HG03575 (cell line): ENCODE data around the gene SLC24A3.

Experiments used
- ATAC-seq: cut with Tn5 transposase; IDR thresholded peaks from one replicate; pipeline ENCODE4 v1.9.1; 2021; ENCODE audit not compliant: unreplicated experiment, insufficient number of reproducible peaks, low FRiP score; ENCODE audit errors: extremely low read depth

The SLC24A3 gene

DNA sequence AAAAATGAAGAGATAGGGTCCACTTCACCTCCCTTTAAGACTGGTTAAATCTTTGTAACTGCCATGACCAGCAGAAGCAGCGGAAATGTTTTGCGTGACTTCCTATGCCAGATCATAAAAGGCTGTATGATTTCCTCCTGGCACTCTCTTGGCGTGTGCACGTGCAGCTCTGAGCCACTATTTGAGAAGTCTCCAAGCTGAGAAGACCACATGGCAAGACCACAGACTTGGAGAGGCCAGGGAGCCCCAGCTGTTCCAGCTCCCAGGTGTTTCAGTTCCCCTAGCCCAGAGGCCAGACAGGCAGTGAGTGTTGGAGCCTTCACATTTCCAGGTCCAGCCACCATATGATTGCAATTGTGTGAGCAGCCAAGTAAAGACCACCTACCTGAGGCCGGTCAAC is 286.3 kb downstream of the SLC24A3 start:
- no peak for ATAC-seq

DNA sequence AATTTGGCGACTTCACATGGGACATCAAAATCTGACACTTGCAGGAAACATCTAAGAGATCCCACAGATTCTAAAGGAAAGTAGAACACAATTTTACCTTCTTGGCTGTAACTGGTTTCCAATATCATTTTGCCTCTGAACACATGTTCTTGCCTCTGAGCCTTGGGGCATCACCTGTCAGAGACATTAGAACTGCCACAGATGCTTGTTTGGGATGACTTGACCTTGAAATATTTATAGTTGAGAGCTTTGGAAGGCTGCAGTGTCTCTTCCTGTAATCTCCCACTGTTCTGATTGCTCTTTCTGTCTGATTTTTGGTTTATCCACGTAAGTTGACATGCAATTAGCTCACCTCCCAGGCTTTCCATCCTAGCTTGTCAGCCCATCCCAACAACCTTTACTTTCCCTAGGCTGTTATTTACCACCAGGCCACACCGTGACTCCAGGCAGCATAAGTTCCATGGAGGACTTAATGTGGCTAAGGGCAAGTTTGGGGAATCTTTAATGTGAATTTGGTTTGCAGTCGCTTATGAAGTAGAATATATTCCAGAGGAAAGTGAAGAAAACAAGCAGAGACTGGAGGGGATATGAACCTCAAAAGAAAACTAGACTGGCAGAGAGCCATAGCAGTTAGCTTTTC is 289.2 kb downstream of the SLC24A3 start:
- ATAC-seq: no peak

DNA sequence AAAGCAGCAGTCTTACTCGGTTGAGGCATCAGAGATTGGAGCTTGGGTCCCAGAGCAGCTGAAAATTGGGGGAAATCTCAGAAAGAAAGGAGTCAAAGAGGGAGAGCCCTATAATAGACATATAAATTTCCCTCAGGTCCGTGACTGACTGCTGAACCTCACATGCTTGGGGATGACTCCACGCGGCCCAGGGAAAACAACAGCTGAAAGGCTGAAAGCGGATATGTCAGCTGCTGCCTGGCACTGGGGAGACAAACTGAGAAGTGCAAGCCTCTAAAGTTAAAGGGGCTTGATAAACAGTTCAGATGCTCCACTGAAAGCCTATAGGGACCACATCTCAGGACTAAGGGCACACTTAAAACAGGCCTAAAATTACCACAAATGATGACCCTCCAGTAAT is 289.7 kb downstream of the SLC24A3 start:
- ATAC-seq: no peak

DNA sequence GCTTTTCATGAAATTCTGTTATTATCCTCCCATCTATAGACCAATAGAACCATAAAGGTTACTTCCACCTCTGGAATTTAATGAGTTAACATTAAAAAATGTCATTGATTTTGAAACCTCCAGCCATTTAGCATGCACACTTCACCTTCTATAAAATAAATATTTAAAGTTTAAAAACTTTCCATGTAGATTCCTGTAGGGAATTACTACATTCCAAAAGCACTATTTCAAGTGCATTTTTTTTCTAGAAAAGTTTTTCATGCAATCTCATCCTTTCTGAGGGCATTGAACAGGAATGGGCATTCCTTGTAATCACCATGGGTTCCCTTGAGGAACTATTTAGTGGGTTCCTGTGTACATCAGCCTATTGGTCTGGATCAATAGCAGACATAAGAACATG is 291.8 kb downstream of the SLC24A3 start:
- ATAC-seq: no peak

DNA sequence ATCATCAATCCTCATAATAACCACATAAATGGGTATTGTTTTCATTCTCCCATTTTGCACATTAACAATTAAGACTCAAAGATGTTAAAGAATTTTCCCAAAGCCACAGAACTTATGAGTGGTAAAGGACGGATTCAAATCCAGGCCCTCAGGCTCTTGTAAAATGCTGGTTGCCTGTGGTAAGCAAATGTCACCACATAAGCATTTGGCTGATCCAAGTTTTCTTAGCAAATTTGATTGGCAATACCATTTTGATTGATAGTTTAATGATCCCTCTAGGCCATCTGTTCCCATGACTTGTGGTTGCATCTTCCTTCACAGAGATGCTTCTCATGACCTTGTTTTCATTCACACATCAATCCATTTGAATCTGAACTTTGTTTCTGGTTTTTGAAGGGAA is 293.6 kb downstream of the SLC24A3 start:
- no peak for ATAC-seq

DNA sequence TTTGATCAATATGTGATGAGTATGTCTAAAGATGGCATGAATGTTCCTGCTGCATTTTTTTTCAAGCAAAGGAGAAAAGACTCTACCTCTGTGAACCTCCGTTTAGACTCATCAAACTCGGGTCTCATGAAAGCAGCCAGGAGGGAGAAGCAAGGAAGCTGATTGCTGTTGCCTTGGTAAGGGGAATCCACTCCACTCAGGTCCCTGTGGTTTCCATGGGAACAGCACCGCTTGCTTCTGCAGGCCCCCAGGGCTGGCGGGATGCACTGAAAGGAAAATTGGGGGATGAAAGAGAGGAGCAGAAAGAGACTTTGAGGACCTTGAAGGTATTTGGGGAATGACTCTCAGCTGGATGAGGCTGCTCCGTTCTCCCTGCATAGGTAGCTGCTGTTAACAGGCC is 296.0 kb downstream of the SLC24A3 start:
- no peak for ATAC-seq

DNA sequence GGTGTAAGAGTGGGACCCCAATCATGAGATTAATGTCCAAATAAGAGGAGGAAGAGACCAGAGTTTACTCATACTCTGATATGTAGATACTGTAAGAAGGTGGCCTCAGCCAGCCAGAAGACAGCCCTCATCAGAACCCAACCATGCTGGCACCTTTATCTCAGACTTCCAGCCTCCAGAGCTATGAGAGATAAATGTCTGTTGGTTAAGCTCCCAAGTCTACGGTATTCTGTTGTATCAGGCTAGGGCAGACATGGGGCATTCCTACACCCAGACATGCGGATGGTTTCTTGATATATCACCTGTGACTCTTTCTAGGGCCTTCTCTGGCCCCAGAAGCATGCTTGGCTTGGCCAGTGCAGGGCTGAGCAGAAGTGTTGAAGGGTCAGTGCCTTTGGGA is 298.2 kb downstream of the SLC24A3 start:
- no peak for ATAC-seq

DNA sequence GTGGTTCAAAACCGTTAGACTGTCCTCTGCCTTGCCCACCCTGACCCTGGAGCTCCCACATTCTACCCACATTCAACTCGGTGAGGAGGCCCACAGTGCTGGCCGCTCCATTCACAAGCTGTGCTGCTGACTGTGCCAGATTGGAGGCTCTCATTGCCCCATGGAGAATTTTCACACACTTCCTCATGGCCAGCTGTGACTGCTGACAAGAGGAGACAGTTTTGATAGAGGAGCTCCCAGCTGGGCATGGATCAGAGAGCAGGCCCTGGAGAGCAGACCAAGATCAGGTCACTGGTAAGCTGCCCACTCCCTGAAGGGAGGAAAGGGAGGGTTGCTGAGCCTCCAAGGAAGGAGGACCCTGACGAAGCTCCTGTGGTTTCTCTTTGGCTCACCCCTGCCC is 299.5 kb downstream of the SLC24A3 start:
- no peak for ATAC-seq

DNA sequence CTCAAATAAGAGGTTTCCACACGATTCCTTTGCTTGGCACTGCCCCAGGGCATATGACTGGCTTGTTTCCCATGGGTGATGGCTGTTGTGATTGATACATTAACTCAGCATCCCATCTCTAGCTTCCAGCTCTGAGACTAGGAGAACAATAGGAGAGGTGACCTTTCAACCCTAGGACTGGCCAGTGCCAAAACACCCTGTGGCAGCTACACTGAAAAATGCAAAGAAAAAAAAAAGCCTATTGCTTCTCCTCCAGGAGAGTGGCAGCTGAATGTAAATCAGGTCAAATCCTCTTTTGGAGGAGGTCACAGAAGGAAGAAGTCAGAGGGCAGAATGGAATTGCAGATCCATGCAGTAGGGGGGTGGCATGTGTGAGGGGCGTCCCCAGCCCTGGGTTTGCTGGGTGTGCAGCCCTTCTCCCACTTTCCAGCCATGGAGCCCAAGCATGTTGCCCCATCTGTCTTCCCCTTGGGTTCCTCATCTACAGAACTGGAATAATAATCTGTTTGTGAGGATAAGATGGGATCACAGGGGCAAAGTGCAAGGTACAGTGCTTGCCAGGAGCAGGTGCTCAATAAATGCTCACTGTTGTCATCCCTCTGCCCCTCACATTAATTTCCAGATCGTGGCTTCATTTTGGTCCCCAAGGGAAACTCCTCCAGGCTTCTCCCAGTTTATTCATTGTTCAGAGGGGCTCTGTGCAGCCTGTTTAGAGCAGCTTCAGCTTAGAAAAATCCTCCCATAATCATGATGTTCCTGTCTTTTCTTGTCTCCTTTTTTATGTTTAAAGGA is 300.6 kb downstream of the SLC24A3 start:
- no peak for ATAC-seq

DNA sequence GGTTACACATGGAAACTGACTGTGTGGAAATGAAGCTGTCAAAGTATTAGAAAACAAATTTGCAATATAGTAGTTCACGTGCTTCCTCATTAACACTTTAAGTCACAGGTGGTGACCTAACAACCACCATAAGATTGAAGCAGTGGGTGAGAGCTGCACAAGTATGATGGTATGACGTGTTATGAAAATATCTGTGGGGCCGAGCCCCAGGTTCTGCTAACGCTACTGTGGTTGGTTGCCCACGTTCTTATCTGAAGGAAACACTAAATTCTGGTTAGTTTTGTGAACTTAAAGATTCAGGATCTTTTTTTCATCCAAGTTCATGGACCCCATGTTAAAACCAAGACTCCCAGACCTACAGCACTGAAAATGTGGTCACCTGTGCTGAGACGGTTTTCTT is 302.6 kb downstream of the SLC24A3 start:
- ATAC-seq: no peak

DNA sequence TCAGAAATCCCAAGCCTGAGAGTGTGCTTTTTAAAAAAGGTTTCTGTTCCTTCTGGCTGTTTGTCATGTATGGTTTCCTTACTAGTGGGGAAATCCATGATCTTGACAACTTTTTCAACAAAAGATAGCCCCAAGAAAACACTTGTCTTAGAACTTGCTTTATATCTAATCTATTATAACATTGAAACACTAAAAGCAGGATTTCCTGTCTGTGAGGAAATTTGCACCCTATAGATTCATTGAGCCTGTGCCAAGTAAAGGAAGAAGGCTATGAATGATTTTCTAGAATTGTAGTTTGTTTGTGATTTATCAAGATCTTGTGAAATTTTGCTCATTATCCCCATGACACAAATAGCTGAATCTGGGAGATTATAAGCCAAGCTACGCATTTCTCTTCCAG is 307.0 kb downstream of the SLC24A3 start:
- ATAC-seq: no peak

DNA sequence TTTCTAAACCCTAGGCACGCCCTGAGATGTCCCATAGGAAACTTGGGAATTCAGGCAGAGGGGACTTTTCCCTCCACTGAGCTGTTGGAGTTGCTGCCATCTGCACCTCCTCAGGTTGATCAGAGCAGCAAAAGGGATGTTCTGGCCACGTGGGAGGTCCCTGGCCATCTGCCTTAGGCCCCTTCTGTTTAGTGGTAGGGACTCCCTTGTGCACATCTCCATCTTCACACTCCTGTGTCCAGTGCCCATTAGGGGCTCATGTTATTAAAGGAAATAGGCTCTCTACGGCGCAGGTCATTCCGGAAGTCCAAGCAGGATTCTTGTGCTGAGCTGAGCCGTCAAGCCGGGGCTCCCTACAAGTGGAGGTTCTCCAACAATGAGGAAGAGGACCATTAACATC is 307.8 kb downstream of the SLC24A3 start:
- ATAC-seq: no peak

DNA sequence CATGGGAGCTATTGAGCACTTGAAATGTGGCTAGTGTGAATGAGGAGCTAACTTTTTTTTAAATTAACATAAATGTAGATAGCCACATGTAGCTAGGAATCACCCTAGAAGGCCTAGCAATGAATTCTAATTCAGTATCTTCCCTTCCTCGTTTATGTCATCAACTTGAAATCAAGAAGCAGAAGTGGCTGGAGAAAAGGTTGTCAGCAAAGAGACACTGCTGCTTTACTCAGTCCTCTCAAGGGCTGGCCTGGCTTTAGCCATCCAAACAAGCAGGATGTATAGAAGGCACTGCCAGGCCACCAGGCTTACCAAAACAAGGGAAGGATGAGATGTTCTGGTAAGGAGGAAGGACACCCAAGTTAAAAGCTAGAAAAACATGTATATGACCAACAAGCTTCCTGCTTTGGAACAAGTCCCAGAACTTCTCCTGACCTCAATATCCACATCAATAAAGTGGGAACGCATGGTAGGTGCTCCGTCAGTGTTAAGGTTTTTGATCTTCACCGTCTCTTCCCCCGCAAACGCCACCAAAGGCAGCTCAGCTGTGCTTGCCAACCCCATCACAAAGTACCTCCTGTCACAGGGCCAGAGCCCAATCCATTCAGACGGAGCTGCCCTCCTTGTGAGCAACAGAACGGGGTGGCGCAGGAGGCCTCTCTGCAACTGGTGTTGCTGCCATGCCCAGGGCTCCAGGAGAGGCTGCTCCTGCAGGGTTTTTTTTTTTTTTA is 309.8 kb downstream of the SLC24A3 start:
- ATAC-seq: no peak

DNA sequence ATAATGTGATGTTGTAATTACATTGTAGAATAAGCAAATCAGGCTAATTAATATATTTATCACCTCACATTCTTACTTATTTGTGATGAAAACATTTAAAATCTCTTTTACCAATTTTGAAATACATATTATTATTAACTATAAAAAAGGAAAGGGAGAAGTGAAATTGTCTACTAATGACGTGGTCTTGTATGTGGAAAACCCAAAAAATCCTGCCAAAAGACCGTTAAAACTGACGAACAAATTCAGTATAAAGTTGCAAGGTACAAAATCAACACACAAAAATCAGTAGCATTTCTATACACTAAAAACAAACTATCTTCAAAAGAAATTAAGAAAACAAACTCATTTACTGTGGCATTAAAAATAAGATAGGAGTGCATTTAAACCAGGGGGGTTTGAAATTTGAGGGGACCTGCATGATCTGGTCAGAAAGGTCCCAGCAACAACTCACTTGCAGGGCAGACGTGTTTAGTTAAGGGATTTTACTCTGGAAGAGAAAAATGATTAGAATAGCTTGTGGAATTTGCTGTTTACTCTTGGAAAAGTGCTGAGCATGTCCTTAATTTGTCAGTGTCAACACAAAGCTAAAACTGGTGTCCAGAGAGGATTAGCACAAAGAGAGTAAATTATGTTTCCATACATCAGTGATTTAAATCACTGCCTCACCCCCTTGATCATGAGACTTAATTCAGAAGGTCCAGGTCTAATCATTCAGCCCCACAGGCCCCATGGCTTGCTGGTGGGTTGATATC is 310.6 kb downstream of the SLC24A3 start:
- ATAC-seq: no peak

DNA sequence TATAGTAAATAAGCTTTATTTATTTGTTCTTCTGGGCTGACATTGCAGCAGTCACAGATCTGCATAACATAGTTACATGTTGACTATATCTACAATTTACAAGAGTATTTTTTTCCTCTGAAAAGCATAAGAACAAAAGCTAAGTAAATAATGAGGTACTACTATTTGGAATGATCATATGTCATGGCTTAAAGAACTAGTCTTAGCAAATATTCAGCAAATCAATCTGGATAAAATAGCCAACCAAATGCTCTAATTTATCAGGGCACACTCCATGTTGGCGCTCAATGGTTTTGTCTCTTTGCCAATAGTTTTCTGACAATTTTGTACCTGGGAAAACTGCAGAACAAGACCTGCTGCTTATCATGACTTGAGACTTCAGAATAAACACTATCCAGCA is 312.2 kb downstream of the SLC24A3 start:
- ATAC-seq: no peak

DNA sequence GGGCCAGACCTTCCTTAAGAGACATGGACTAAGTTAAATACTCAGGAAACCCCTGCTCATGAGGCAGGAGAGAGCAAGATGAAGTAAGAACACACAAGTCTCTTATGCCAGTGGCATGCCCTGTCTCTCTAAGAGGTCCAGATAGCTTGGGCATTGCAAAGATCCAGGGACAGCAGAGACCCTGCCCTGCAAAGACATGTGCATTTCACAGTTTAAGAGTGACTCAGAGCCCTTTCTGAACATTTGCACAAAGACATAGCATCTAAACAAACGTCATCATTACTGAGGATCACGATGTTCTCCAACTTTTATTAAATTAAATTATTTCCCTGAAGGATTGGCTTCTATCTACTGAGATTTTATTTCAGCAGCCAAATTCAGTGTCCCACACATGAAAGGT is 315.1 kb downstream of the SLC24A3 start:
- ATAC-seq: no peak

DNA sequence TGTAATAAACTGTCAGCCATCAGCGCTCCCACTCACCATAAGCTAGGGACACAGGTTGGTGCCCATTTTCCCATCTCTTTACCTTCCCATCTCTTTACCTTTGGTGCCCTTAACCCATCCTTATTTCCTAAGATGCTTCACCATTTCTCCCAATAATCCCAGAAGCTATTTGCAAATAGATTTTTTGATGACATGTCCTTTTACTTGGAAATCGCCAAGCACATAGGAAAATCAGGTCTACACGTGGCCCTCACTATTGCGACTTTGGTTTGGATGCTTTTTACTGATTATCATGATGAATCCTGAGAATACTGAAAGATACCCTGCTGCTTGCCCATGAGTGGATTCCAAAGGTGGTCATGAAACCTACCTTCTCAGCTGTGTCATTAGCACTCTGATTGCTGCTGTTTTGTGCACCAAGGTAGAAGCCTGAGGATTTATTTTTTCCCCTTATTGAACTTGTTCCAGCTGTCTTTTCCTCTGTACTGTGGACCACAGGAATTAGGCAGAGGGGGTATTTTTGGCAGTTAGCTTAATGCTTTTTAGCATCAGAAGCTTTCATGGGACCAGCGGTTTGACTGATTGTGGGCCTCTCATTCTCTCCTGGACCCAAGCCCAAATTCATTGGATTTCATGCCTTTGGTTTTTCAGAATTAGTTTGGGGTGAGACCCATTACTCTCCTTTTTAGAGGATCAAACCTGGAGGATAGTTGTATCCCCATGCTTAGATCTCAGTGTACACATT is 316.0 kb downstream of the SLC24A3 start:
- ATAC-seq: no peak

DNA sequence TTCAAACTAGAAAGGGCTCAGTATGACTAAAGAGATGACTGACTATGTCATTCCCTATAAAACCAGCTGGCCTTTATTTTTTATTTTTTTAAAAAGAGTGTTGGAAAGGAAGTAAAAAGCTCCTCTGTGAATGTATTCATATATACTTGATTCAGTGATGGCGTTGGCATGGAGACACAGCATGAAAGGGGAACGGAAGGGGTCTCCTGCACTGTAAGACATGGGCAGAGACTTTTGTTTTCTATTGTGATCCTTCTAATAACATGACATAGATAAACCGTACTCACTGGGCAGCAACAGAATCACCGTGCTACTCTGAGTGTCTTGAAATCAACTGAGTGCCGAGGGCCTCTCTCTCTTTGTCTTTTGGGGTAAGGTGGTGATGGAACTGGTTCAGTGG is 317.6 kb downstream of the SLC24A3 start:
- ATAC-seq: no peak

DNA sequence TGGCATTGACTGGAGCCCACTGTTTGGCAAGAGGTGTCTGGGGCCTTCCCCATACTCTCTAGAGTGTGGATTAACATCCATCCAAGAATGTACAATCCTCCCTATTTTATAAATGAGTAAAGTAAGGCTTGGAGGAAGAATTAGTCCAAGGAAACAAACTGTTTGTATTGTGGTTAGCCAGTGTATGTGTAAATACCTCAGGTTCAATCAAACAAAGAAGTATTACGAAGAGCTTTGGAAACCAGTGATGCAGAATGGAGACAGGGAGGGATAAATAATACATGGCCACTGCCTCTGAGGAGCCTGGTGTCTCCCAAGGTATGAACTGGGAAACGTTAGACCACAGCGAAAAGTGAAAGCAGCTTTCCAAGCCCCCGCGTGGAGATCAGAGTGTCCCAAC is 319.0 kb downstream of the SLC24A3 start:
- no peak for ATAC-seq
